ENCODE measurements around the gene PDE6A. TPM values are rescaled to one million over a fixed set of nuclear protein-coding genes. Genes with fewer than 3 reads are reported as not detected.

Gene PDE6A
- total and polyA plus RNA-seq, 2 of the 8 experiments (the other 6 are each of a cell fraction or from before 2014, with no cell fraction given), result not detected

DNA sequence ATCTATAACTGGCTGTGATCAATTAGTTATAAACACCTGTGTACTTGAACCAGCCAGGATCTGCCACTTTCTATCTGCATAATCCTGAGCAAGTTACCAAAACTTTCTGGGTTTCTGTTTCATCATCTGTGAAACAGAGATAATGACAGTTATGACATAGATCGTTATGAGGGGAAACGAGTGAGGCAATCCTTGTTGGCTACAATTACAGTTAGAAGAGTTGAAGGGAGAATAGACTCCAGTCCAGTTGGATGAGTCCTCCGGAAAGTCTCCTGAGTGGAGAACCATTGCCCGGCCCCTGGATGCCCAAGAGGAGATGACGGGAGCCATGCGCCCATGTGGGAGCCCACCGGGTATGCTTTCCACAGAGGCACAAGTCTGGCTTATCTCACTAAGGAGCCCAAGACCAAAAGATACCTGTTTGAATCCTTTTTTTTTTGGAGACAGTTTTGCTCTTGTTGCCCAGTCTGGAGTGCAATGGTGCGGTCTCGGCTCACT lies 4.5 kb downstream of the PDE6A start (continued):
- TF ChIP-seq CHD1 (IDR thresholded peaks at IDR 0.05; ENCODE audit: low read depth, low read length), result no peak
- no peak for TF ChIP-seq BACH1 (IDR thresholded peaks at IDR 0.05; ENCODE audit: low read length)
- no peak for TF ChIP-seq YY1 (IDR thresholded peaks at IDR 0.05; ENCODE audit: low read depth, low read length)
- TF ChIP-seq KDM1A (IDR thresholded peaks at IDR 0.05; ENCODE audit: borderline replicate concordance, low read length), result no peak
- no peak for TF ChIP-seq RBBP5 (IDR thresholded peaks at IDR 0.05; ENCODE audit: borderline replicate concordance, low read depth, low read length)
- TF ChIP-seq CTBP2 (IDR thresholded peaks at IDR 0.05; ENCODE audit: borderline replicate concordance, insufficient read depth, insufficient read length, low read length), result no peak
- TF ChIP-seq GABPA (IDR thresholded peaks at IDR 0.05; ENCODE audit: borderline replicate concordance, insufficient read depth, low read length), result no peak
- no peak for TF ChIP-seq SP2 (IDR thresholded peaks at IDR 0.05; ENCODE audit: low read length)
- TF ChIP-seq, protein P1, sequence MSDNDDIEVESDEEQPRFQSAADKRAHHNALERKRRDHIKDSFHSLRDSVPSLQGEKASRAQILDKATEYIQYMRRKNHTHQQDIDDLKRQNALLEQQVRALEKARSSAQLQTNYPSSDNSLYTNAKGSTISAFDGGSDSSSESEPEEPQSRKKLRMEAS (IDR thresholded peaks at IDR 0.05), result no peak
- TF ChIP-seq BRCA1 (IDR thresholded peaks at IDR 0.05; ENCODE audit: low read depth, low read length), result no peak
- no peak for TF ChIP-seq SAP30 (IDR thresholded peaks at IDR 0.05; ENCODE audit: insufficient read depth, insufficient replicate concordance, low read length)
